GM12878 (cell line): Measurements from ENCODE around the gene P3H1. TPM values are rescaled to one million over a fixed set of nuclear protein-coding genes. Genes with fewer than 3 reads are reported as not detected.
A peak's percentile ranks its signal among the peaks of the same experiment; 100 is the strongest.

Experiments
- ATAC-seq: fragments of 200-7000 bp; cut with Tn5 transposase; 3 replicates; pipeline ENCODE4 v1.9.1; 2020; ENCODE audit warnings: mild to moderate bottlenecking, moderate library complexity
- BruUV-seq: library from RNA; stranded (reverse); fragments of 400-500 nt; replicated peaks from 2 replicates; lab custom pipeline; 2021; lab: Mats Ljungman, UMichigan
- CTCF ChIA-PET: fragments of 300-600 bp; sonication (Branson Sonifier 250); formaldehyde crosslinking; extraction: SDS; loops from one replicate; lab custom pipeline; 2021; ENCODE audit warnings: inconsistent platforms; lab: Yijun Ruan, JAX
- POLR2A ChIA-PET: fragments of 350-600 bp; formaldehyde crosslinking; extraction: SDS; loops from one replicate; lab custom pipeline; 2021; ENCODE audit warnings: inconsistent platforms; lab: Charles Lee
- RAD21 ChIA-PET: fragments of 300-600 bp; sonication (Branson Sonifier 250); formaldehyde crosslinking; loops from one replicate; lab custom pipeline; 2023; ENCODE audit warnings: antibody characterized with exemption; ENCODE audit not compliant: unreplicated experiment; lab: Charles Lee
- SMC1A ChIA-PET: fragments of 300-600 bp; sonication (Branson Sonifier 250); formaldehyde crosslinking; loops from one replicate; lab custom pipeline; 2023; ENCODE audit not compliant: unreplicated experiment, uncharacterized antibody; lab: Charles Lee
- DNase-seq: peaks from one replicate; pipeline ENCODE4 v3.0.0-alpha.2; 2011; ENCODE audit warnings: low read depth, low spot score
- FAIRE-seq: peaks from 3 replicates; lab custom pipeline; 2011; peaks lifted over from hg19 to GRCh38; lab: Jason Lieb, UNC
- H2AFZ ChIP-seq: 2 replicates; pipeline ENCODE4 v1.6.0; 2011; ENCODE audit warnings: low read depth, low read length, control low read depth; ENCODE audit not compliant: control insufficient read depth
- H3K27ac ChIP-seq: 2 replicates; pipeline ENCODE4 v1.5.1; 2011; ENCODE audit warnings: control low read depth; ENCODE audit not compliant: control insufficient read depth, insufficient read depth
- H3K27me3 ChIP-seq, 2 experiments: replicated peaks in 1 of 2; 2 replicates each; pipeline versions ENCODE4 v1.6.0 to v1.6.1; 2011; ENCODE audit warnings: low read length in 1 of 2; ENCODE audit not compliant: control insufficient read depth in 2 of 2, insufficient read depth in 2 of 2
- H3K36me3 ChIP-seq, 2 experiments: 2 replicates each; pipeline ENCODE4 v1.5.1; 2011; ENCODE audit warnings: low read length in 1 of 2; ENCODE audit not compliant: control insufficient read depth in 2 of 2, insufficient read depth in 2 of 2
- H3K4me1 ChIP-seq: 2 replicates; pipeline ENCODE4 v1.6.1; 2011; ENCODE audit warnings: mild to moderate bottlenecking, low read length, moderate library complexity, mixed read lengths; ENCODE audit not compliant: control insufficient read depth, insufficient read depth
- H3K4me2 ChIP-seq: 2 replicates; pipeline ENCODE4 v1.6.0; 2011; ENCODE audit warnings: control low read depth; ENCODE audit not compliant: control insufficient read depth, insufficient read depth
- H3K4me3 ChIP-seq: fragments of 200-600 bp; sonication (generic); 2 replicates; pipeline ENCODE4 v1.5.1; 2016
- H3K79me2 ChIP-seq: 2 replicates; pipeline ENCODE4 v1.6.0; 2011; ENCODE audit warnings: low read length; ENCODE audit not compliant: control insufficient read depth, insufficient read depth
- H3K9ac ChIP-seq: 2 replicates; pipeline ENCODE4 v1.8.0; 2011; ENCODE audit warnings: low read length, control low read depth, mixed read lengths; ENCODE audit not compliant: control insufficient read depth, insufficient read depth
- H3K9me3 ChIP-seq: replicated peaks from 3 replicates; pipeline ENCODE4 v1.5.1; 2011; ENCODE audit warnings: mild to moderate bottlenecking, low read length; ENCODE audit not compliant: control insufficient read depth, insufficient read depth
- H4K20me1 ChIP-seq: 2 replicates; pipeline ENCODE4 v1.6.0; 2011; ENCODE audit not compliant: control insufficient read depth, insufficient read depth
- ETV6 ChIP-seq, 2 experiments: fragments of 450-650 bp in 1 of 2; IDR thresholded peaks in 1 of 2; conservative IDR thresholded peaks in 1 of 2; 2 replicates each; pipeline ENCODE4 v1.6.1; 2014; ENCODE audit warnings: antibody characterized with exemption in 1 of 2, borderline replicate concordance in 1 of 2, low read depth in 1 of 2, mild to moderate bottlenecking in 1 of 2, moderate library complexity in 1 of 2
- EZH2 ChIP-seq: IDR thresholded peaks from 2 replicates; pipeline ENCODE4 v1.6.1; 2012; ENCODE audit warnings: low read depth, mild to moderate bottlenecking, control low read depth, inconsistent platforms, low read length, borderline replicate concordance; ENCODE audit not compliant: control insufficient read depth
- IKZF2 ChIP-seq, 2 experiments: fragments of 450-650 bp; IDR thresholded peaks; 2 replicates each; pipeline ENCODE4 v1.6.1; 2017; ENCODE audit warnings: mild to moderate bottlenecking in 2 of 2, moderate library complexity in 2 of 2
- KLF5 ChIP-seq: fragments of 450-650 bp; IDR thresholded peaks from 2 replicates; pipeline ENCODE4 v1.6.1; 2014; ENCODE audit warnings: mild to moderate bottlenecking; ENCODE audit not compliant: partially characterized antibody
- MEF2A ChIP-seq: IDR thresholded peaks from 2 replicates; pipeline ENCODE4 v1.6.1; 2011; ENCODE audit warnings: low read depth, mild to moderate bottlenecking, low read length, moderate library complexity; ENCODE audit not compliant: insufficient read depth
- MTA3 ChIP-seq: IDR thresholded peaks from 2 replicates; pipeline ENCODE4 v1.6.1; 2012; ENCODE audit warnings: low read length, inconsistent platforms, borderline replicate concordance
- NRF1 ChIP-seq: conservative IDR thresholded peaks from 2 replicates; pipeline ENCODE4 v1.6.1; 2011; ENCODE audit warnings: mild to moderate bottlenecking, low read depth, low read length, improper control_type of control experiment
- RAD21 ChIP-seq: IDR thresholded peaks from 2 replicates; pipeline ENCODE4 v1.6.1; 2011; ENCODE audit warnings: mild to moderate bottlenecking, low read depth, low read length, moderate library complexity; ENCODE audit not compliant: insufficient read depth
- SMC3 ChIP-seq: IDR thresholded peaks from 2 replicates; pipeline ENCODE4 v1.6.1; 2011; ENCODE audit warnings: low read length, improper control_type of control experiment, borderline replicate concordance
- ZZZ3 ChIP-seq: IDR thresholded peaks from 2 replicates; pipeline ENCODE4 v1.6.1; 2011; ENCODE audit warnings: low read depth; ENCODE audit not compliant: control insufficient read depth, insufficient read length
- WGBS: methylation state at CpG from one replicate; pipeline ENCODE4 v1.1.6; 2016; ENCODE audit warnings: low lambda C conversion rate; ENCODE audit not compliant: insufficient replicate concordance, insufficient coverage; ENCODE audit errors: missing lambda C conversion rate; 5-methylcytosine and 5-hydroxymethylcytosine counted together
- in situ Hi-C: fragments of 300-500 bp; cut with MboI; formaldehyde crosslinking; loops from 9 replicates; pipeline ENCODE4 v1.14.3; 2018; ENCODE audit warnings: mixed read lengths
- intact Hi-C: fragments of 100-400 bp; cut with micrococcal nuclease; formaldehyde crosslinking; loops from one replicate; pipeline ENCODE4 v1.14.2; 2022; ENCODE audit not compliant: unreplicated experiment
- polyA plus RNA-seq, 11 experiments: library from polyadenylated mRNA; depleted of rRNA in 4 of 11; unstranded in 6 of 11; stranded (reverse) in 5 of 11; fragments of >200 nt; fragmentation: Nextera tagmentation in 4 of 11; fragmentation: Illumina TruSeq in 1 of 11; extraction: Ambion mirVana in 4 of 11; extraction: Trizol in 1 of 11; gene quantifications; 1 replicate in 1 of 11; 2 replicates in 10 of 11; pipeline versions ENCODE4 v1.2.1 to v1.2.3, GENCODE V29; 2011 to 2016; ENCODE audit warnings: inconsistent platforms in 2 of 11, missing spikeins in 2 of 11, low read depth in 1 of 11
- total RNA-seq, 4 experiments: library from RNA; depleted of rRNA in 3 of 4; stranded (reverse); fragments of >200 nt in 3 of 4; fragmentation: Illumina TruSeq in 1 of 4; extraction: Trizol in 1 of 4; gene quantifications; 2 replicates each; pipeline versions ENCODE4 v1.2.1 to v1.2.3, GENCODE V29; 2013 to 2021
- TF ChIP-seq, protein P1 (sequence below): fragments of 450-650 bp; formaldehyde crosslinking; IDR thresholded peaks from 2 replicates; pipeline ENCODE4 v1.5.0; 2022; ENCODE audit warnings: mild to moderate bottlenecking, missing genetic modification characterization
- TF ChIP-seq, protein P2 (sequence below): fragments of 450-650 bp; conservative IDR thresholded peaks from 2 replicates; pipeline ENCODE4 v1.6.1; 2017; ENCODE audit warnings: mild to moderate bottlenecking, moderate library complexity
- TF ChIP-seq, protein P3 (sequence below): fragments of 450-650 bp; IDR thresholded peaks from 2 replicates; pipeline ENCODE4 v1.6.1; 2017; ENCODE audit warnings: mild to moderate bottlenecking

Gene P3H1
- total and polyA plus RNA-seq, 10 of the 15 experiments (the other 5 are each of a cell fraction or from before 2014, with no cell fraction given), result 0.72 to 42.4 (median 26.0) TPM

DNA sequence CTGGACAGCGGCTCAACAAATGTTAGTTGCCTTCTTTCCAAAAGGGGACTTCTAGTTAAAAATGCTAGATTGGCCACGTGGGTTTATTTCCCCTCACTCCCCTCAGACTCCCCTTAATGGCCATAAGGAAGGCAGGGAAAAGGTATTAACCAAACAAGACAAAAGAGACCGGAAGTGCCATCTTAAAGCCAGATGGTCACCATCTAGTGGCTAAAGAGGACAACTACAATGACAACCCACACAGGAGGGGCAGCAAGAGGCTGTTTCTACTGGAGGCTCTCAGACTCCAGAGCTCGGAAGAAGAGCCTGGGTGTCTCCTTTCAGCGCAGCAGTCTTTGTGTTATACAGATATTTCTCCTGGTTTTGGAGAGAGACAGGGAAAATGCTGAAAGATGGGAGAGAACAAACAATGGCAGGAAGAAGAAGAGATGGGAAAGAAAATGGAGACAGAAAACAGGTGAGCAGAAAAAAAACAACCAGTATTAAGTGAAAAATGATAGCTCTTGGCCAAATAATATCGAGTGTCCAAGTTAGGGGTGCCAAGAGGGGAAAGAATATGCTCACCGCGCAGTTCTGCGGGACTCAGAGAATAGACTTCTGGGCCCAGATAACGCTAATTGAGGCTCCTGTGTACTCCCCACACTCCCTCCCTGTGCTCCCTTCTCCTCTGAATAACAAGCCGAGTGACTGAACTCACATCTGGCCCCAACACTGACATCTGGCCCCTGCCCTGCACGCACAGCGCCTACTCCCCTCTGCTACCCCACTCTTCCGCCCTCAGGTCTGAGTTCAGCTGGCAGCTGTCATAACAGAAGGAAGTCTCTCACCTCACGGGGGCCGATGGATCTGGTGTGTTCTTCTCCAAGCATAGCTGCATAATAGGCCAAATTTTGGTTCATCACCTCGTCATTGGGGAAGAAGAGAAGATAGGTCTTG, 9.6 kb downstream of the P3H1 start (continued):
- TF ChIP-seq, protein P1, sequence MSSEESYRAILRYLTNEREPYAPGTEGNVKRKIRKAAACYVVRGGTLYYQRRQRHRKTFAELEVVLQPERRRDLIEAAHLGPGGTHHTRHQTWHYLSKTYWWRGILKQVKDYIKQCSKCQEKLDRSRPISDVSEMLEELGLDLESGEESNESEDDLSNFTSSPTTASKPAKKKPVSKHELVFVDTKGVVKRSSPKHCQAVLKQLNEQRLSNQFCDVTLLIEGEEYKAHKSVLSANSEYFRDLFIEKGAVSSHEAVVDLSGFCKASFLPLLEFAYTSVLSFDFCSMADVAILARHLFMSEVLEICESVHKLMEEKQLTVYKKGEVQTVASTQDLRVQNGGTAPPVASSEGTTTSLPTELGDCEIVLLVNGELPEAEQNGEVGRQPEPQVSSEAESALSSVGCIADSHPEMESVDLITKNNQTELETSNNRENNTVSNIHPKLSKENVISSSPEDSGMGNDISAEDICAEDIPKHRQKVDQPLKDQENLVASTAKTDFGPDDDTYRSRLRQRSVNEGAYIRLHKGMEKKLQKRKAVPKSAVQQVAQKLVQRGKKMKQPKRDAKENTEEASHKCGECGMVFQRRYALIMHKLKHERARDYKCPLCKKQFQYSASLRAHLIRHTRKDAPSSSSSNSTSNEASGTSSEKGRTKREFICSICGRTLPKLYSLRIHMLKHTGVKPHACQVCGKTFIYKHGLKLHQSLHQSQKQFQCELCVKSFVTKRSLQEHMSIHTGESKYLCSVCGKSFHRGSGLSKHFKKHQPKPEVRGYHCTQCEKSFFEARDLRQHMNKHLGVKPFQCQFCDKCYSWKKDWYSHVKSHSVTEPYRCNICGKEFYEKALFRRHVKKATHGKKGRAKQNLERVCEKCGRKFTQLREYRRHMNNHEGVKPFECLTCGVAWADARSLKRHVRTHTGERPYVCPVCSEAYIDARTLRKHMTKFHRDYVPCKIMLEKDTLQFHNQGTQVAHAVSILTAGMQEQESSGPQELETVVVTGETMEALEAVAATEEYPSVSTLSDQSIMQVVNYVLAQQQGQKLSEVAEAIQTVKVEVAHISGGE, result no peak
- TF ChIP-seq SMC3 (peak; percentile 67), RAD21 (peak; percentile 59)

DNA sequence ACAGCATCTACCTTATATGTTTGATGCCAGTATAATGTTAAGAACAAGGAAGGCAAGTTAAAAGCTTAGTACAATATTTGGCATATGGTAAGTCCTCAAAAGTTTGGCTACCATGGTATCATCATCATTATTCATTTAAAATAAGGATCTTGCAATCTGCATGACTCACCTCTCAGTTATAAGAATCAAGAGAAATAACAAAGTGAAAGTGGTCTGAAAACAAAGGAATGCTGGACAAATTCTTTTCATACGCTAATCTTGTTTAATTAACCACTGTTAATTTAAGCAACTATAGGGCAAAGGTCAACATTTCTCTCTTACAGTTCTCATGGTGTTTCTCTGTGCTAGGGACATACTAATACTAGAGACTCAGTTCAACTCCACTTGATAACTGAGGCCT, 13.8 kb downstream of the P3H1 start:
- Histone ChIP-seq H3K4me2 (no peak overlapping the region), H3K4me1 (no peaks in the 10 kb centered on the region), H3K36me3 (peaks cover 13 to 22% of the 10 kb centered on the region in 2 experiments; a peak in 3 of 4 replicates), H4K20me1 (no peaks in the 10 kb centered on the region), H3K9ac (no peak overlapping the region), H2AFZ (no peak overlapping the region), H3K4me3 (no peak overlapping the region), H3K79me2 (no peaks in the 10 kb centered on the region), H3K9me3 (no peaks in the 10 kb centered on the region), H3K27me3 (no peaks in the 10 kb centered on the region), H3K27ac (no peak overlapping the region)
- no TSS peak for BruUV-seq
- ChIA-PET POLR2A (interaction anchor here (1.4 kb wide), 1 partner anchor 13 kb away, joined by 4 read pairs; no protein-coding TSS in a partner anchor), RAD21 (interaction anchor here (0.8 to 1.3 kb wide), 2 partner anchors 175 to 320 kb away, joined by 3 to 4 read pairs; no protein-coding TSS in a partner anchor), CTCF (interaction anchor here (0.5 to 1.6 kb wide), 6 partner anchors 9 to 580 kb away, joined by 3 to 5 read pairs (median 3); partner anchors contain the start of genes C1orf50 and P3H1), SMC1A (no interaction called here)
- intact Hi-C loops (no loop called here), in situ Hi-C loops (no loop called here)
- DNase-seq (no peak), FAIRE-seq (no peak), ATAC-seq (no peak)
- WGBS, result 96% methylated on average over 1 of the region's 1 CpG
- TF ChIP-seq, protein P2, sequence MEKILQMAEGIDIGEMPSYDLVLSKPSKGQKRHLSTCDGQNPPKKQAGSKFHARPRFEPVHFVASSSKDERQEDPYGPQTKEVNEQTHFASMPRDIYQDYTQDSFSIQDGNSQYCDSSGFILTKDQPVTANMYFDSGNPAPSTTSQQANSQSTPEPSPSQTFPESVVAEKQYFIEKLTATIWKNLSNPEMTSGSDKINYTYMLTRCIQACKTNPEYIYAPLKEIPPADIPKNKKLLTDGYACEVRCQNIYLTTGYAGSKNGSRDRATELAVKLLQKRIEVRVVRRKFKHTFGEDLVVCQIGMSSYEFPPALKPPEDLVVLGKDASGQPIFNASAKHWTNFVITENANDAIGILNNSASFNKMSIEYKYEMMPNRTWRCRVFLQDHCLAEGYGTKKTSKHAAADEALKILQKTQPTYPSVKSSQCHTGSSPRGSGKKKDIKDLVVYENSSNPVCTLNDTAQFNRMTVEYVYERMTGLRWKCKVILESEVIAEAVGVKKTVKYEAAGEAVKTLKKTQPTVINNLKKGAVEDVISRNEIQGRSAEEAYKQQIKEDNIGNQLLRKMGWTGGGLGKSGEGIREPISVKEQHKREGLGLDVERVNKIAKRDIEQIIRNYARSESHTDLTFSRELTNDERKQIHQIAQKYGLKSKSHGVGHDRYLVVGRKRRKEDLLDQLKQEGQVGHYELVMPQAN, result no peak
- TF ChIP-seq KLF5 (no peak), ZZZ3 (no peak), NRF1 (no peak), ETV6 (conservative IDR thresholded peaks at IDR 0.05 in 1 of 2, IDR thresholded peaks at IDR 0.05 in 1 of 2; ENCODE audit: borderline replicate concordance in 1 of 2, low read depth in 1 of 2) (no peak), MTA3 (no peak), IKZF2 (IDR thresholded peaks at IDR 0.05) (no peak), EZH2 (no peak), MEF2A (no peak)
- TF ChIP-seq, protein P3, sequence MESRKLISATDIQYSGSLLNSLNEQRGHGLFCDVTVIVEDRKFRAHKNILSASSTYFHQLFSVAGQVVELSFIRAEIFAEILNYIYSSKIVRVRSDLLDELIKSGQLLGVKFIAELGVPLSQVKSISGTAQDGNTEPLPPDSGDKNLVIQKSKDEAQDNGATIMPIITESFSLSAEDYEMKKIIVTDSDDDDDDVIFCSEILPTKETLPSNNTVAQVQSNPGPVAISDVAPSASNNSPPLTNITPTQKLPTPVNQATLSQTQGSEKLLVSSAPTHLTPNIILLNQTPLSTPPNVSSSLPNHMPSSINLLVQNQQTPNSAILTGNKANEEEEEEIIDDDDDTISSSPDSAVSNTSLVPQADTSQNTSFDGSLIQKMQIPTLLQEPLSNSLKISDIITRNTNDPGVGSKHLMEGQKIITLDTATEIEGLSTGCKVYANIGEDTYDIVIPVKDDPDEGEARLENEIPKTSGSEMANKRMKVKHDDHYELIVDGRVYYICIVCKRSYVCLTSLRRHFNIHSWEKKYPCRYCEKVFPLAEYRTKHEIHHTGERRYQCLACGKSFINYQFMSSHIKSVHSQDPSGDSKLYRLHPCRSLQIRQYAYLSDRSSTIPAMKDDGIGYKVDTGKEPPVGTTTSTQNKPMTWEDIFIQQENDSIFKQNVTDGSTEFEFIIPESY, result no peak
